Measurements from ENCODE around the gene GPR15. TPM values are rescaled to one million over a fixed set of nuclear protein-coding genes. Genes with fewer than 3 reads are reported as not detected.

Gene GPR15
- total and polyA plus RNA-seq, 10 of the 15 experiments (the other 5 are each of a cell fraction or from before 2014, with no cell fraction given), result 70.7 to 150 (median 115) TPM

GRCh38 chr3:98508582-98508981 lies 23.2 kb upstream of the GPR15 start:
- Histone ChIP-seq H4K20me1 (ENCODE audit: control insufficient read depth, insufficient read depth) (no peaks in the 10 kb centered on the region), H3K9me3 (replicated peaks; ENCODE audit: control insufficient read depth, insufficient read depth, low read length) (no peaks in the 10 kb centered on the region), H3K4me1 (ENCODE audit: control insufficient read depth, insufficient read depth, low read length) (no peaks in the 10 kb centered on the region), H3K27ac (ENCODE audit: control insufficient read depth, insufficient read depth) (no peak overlapping the region), H3K9ac (ENCODE audit: control insufficient read depth, insufficient read depth, low read length) (no peak overlapping the region), H2AFZ (ENCODE audit: control insufficient read depth, low read depth, low read length) (no peak overlapping the region), H3K36me3 (ENCODE audit: control insufficient read depth in 2 of 2, insufficient read depth in 2 of 2, low read length in 1 of 2) (no peaks in the 10 kb centered on the region; a peak in 1 of 4 replicates), H3K79me2 (ENCODE audit: control insufficient read depth, insufficient read depth, low read length) (no peaks in the 10 kb centered on the region), H3K27me3 (replicated peaks in 1 of 2; ENCODE audit: control insufficient read depth in 2 of 2, insufficient read depth in 2 of 2, low read length in 1 of 2) (no peaks in the 10 kb centered on the region), H3K4me3 (no peak overlapping the region), H3K4me2 (ENCODE audit: control insufficient read depth, insufficient read depth) (no peak overlapping the region)
- intact Hi-C loops (cut with micrococcal nuclease; ENCODE audit: unreplicated experiment) (no loop called here), in situ Hi-C loops (cut with MboI) (no loop called here)
- ATAC-seq, result peak; percentile 18; the same call in 2 of the 3 replicates
- no peak for DNase-seq (ENCODE audit: low read depth, low spot score)
- RAD21 ChIA-PET (ENCODE audit: unreplicated experiment), result interaction anchor here (1.0 kb wide), 1 partner anchor 15 kb away, joined by 3 read pairs; the partner anchor contains the start of gene CLDND1
- TF ChIP-seq NFIC (IDR thresholded peaks at IDR 0.05; ENCODE audit: low read depth, low read length), result no peak
- no peak for TF ChIP-seq POU2F2 (IDR thresholded peaks at IDR 0.05; ENCODE audit: borderline replicate concordance, low read depth, low read length)
- TF ChIP-seq LARP7 (IDR thresholded peaks at IDR 0.05), result no peak
- no peak for TF ChIP-seq ZNF592 (IDR thresholded peaks at IDR 0.05)
- TF ChIP-seq, protein P1, sequence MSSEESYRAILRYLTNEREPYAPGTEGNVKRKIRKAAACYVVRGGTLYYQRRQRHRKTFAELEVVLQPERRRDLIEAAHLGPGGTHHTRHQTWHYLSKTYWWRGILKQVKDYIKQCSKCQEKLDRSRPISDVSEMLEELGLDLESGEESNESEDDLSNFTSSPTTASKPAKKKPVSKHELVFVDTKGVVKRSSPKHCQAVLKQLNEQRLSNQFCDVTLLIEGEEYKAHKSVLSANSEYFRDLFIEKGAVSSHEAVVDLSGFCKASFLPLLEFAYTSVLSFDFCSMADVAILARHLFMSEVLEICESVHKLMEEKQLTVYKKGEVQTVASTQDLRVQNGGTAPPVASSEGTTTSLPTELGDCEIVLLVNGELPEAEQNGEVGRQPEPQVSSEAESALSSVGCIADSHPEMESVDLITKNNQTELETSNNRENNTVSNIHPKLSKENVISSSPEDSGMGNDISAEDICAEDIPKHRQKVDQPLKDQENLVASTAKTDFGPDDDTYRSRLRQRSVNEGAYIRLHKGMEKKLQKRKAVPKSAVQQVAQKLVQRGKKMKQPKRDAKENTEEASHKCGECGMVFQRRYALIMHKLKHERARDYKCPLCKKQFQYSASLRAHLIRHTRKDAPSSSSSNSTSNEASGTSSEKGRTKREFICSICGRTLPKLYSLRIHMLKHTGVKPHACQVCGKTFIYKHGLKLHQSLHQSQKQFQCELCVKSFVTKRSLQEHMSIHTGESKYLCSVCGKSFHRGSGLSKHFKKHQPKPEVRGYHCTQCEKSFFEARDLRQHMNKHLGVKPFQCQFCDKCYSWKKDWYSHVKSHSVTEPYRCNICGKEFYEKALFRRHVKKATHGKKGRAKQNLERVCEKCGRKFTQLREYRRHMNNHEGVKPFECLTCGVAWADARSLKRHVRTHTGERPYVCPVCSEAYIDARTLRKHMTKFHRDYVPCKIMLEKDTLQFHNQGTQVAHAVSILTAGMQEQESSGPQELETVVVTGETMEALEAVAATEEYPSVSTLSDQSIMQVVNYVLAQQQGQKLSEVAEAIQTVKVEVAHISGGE (CRISPR knock-in tag; IDR thresholded peaks at IDR 0.05), result no peak
- TF ChIP-seq, protein P2, sequence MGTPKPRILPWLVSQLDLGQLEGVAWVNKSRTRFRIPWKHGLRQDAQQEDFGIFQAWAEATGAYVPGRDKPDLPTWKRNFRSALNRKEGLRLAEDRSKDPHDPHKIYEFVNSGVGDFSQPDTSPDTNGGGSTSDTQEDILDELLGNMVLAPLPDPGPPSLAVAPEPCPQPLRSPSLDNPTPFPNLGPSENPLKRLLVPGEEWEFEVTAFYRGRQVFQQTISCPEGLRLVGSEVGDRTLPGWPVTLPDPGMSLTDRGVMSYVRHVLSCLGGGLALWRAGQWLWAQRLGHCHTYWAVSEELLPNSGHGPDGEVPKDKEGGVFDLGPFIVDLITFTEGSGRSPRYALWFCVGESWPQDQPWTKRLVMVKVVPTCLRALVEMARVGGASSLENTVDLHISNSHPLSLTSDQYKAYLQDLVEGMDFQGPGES (IDR thresholded peaks at IDR 0.05), result no peak
- no peak for TF ChIP-seq TAF1 (IDR thresholded peaks at IDR 0.05; ENCODE audit: borderline replicate concordance, low read depth, low read length)
- TF ChIP-seq ZNF217 (IDR thresholded peaks at IDR 0.05), result no peak
- POLR2A ChIA-PET, result interaction anchor here (1.2 kb wide), 1 partner anchor 24 kb away, joined by 3 read pairs; no protein-coding TSS in a partner anchor
- no TSS peak for BruUV-seq (replicated peaks)
- WGBS (ENCODE audit: insufficient coverage, insufficient replicate concordance, low lambda C conversion rate, missing lambda C conversion rate), result 100% methylated on average over 2 of the region's 2 CpGs
- CTCF ChIA-PET, result interaction anchor here (1.2 kb wide), 1 partner anchor 64 kb away, joined by 4 read pairs; no protein-coding TSS in a partner anchor
- FAIRE-seq, result no peak
- SMC1A ChIA-PET (ENCODE audit: uncharacterized antibody, unreplicated experiment), result interaction anchor here (1.1 to 1.5 kb wide), 3 partner anchors 10 to 62 kb away, joined by 3 to 5 read pairs (median 4); no protein-coding TSS in a partner anchor

Data from GM12878 (cell line).